Measurements from ENCODE around the gene MXI1. TPM values are rescaled to one million over a fixed set of nuclear protein-coding genes. Genes with fewer than 3 reads are reported as not detected.

The MXI1 gene
- total and polyA plus RNA-seq, 2 experiments from 2014 or later, result 5.1 to 8.5 TPM

DNA sequence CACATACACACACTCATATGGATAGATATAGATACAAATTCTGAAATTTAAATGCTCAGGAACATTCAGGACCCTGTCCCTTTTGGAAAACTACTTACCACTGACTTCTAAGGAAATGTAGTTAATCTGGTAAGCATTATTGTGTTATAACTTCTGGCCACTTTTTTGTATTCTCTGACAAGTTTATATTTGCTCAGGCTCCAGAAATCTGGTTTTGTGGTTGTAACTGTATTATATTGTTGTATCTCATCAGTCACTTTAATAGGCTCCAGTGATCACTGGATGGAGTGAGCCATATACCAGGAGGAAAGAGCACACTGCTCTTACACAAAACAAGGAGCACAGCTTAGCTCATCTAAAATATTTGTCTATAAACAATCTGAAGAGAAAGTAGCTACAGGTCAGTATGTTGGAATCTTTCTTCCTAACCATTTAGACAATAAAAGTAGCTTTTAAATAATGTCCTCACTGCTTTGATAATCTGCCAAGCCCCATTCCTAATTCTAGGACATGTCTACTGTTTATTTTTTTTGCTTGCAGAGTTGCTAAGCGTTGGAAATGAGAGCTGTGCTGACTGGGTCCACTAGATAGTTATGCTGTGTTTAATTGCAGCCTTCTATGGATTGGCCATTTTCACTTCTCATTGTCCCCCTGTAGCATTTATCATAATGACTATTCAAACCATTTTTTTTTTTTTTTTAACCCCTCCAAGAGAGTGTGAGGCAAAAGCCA is 53.5 kb downstream of the MXI1 start (continued):
- TF ChIP-seq, protein P1, sequence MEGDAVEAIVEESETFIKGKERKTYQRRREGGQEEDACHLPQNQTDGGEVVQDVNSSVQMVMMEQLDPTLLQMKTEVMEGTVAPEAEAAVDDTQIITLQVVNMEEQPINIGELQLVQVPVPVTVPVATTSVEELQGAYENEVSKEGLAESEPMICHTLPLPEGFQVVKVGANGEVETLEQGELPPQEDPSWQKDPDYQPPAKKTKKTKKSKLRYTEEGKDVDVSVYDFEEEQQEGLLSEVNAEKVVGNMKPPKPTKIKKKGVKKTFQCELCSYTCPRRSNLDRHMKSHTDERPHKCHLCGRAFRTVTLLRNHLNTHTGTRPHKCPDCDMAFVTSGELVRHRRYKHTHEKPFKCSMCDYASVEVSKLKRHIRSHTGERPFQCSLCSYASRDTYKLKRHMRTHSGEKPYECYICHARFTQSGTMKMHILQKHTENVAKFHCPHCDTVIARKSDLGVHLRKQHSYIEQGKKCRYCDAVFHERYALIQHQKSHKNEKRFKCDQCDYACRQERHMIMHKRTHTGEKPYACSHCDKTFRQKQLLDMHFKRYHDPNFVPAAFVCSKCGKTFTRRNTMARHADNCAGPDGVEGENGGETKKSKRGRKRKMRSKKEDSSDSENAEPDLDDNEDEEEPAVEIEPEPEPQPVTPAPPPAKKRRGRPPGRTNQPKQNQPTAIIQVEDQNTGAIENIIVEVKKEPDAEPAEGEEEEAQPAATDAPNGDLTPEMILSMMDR (conservative IDR thresholded peaks at IDR 0.05; ENCODE audit: low read depth in 2 of 2), result no peak
- TF ChIP-seq STAT1 (IDR thresholded peaks at IDR 0.05; ENCODE audit: unreplicated experiment) (no peak), NANOG (IDR thresholded peaks at IDR 0.05; ENCODE audit: borderline replicate concordance) (no peak), CREB1 (CRISPR knock-in tag; IDR thresholded peaks at IDR 0.05; ENCODE audit: low read depth) (no peak), ZNF114 (CRISPR knock-in tag; IDR thresholded peaks at IDR 0.05) (no peak)
- TF ChIP-seq, protein P2, sequence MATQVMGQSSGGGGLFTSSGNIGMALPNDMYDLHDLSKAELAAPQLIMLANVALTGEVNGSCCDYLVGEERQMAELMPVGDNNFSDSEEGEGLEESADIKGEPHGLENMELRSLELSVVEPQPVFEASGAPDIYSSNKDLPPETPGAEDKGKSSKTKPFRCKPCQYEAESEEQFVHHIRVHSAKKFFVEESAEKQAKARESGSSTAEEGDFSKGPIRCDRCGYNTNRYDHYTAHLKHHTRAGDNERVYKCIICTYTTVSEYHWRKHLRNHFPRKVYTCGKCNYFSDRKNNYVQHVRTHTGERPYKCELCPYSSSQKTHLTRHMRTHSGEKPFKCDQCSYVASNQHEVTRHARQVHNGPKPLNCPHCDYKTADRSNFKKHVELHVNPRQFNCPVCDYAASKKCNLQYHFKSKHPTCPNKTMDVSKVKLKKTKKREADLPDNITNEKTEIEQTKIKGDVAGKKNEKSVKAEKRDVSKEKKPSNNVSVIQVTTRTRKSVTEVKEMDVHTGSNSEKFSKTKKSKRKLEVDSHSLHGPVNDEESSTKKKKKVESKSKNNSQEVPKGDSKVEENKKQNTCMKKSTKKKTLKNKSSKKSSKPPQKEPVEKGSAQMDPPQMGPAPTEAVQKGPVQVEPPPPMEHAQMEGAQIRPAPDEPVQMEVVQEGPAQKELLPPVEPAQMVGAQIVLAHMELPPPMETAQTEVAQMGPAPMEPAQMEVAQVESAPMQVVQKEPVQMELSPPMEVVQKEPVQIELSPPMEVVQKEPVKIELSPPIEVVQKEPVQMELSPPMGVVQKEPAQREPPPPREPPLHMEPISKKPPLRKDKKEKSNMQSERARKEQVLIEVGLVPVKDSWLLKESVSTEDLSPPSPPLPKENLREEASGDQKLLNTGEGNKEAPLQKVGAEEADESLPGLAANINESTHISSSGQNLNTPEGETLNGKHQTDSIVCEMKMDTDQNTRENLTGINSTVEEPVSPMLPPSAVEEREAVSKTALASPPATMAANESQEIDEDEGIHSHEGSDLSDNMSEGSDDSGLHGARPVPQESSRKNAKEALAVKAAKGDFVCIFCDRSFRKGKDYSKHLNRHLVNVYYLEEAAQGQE (IDR thresholded peaks at IDR 0.05; ENCODE audit: unreplicated experiment), result no peak
- TF ChIP-seq, protein P3, sequence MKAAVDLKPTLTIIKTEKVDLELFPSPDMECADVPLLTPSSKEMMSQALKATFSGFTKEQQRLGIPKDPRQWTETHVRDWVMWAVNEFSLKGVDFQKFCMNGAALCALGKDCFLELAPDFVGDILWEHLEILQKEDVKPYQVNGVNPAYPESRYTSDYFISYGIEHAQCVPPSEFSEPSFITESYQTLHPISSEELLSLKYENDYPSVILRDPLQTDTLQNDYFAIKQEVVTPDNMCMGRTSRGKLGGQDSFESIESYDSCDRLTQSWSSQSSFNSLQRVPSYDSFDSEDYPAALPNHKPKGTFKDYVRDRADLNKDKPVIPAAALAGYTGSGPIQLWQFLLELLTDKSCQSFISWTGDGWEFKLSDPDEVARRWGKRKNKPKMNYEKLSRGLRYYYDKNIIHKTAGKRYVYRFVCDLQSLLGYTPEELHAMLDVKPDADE (IDR thresholded peaks at IDR 0.05), result no peak

DNA sequence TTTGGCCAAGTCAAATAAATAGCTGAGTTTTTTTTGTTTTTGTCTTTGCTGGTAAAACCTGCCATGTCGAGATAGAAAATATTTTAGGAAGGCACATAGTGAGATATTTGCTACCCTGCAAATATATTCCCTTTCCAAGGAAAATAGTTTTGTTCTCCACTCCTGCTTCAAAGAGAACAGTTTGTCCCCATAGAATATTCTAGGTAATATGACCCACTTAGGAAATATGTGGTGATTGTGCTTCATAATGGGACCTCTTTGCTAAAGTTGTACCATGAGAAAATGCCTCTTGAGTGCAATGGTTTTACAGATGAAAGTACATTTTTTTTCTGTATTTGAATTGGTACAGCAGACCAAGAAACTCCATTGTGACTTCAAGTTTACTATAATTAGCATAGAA is 55.8 kb downstream of the MXI1 start:
- no peak overlapping the region for H3K4me3 ChIP-seq
- no peak overlapping the region for H3K27ac ChIP-seq (ENCODE audit: low read depth)
- no peaks in the 10 kb centered on the region for H3K9me3 Mint-ChIP-seq
- H3K27ac Mint-ChIP-seq, result no peak overlapping the region
- no peak overlapping the region for H3K4me2 ChIP-seq
- DNase-seq (ENCODE audit: low spot score) (no peak), ATAC-seq (no peak)
- no peaks in the 10 kb centered on the region for H3K27me3 ChIP-seq (ENCODE audit: insufficient read depth)
- H4K20me1 ChIP-seq (replicated peaks; ENCODE audit: insufficient read depth), result 0 out of 2 replicates have a peak, but pooled peaks cover 3% of the 10 kb centered on the region
- H3K4me3 Mint-ChIP-seq, result no peak overlapping the region
- H2AFZ ChIP-seq, result no peak overlapping the region
- no peaks in the 10 kb centered on the region for H3K79me2 ChIP-seq (replicated peaks; ENCODE audit: insufficient read depth)
- H3K27me3 Mint-ChIP-seq (ENCODE audit: insufficient read depth, low read depth, poor library complexity), result no peaks in the 10 kb centered on the region
- H3K36me3 Mint-ChIP-seq (ENCODE audit: low read depth), result no peaks in the 10 kb centered on the region
- no peaks in the 10 kb centered on the region for H3K9me2 ChIP-seq (ENCODE audit: insufficient read depth)
- no peaks in the 10 kb centered on the region for H3K4me1 Mint-ChIP-seq
- no peaks in the 10 kb centered on the region for H3F3A ChIP-seq (replicated peaks; ENCODE audit: low read depth)
- no peaks in the 10 kb centered on the region for H3K4me1 ChIP-seq (ENCODE audit: insufficient read depth)
- no peaks in the 10 kb centered on the region for H3K36me3 ChIP-seq (ENCODE audit: insufficient read depth)
- TF ChIP-seq, protein P1 (conservative IDR thresholded peaks at IDR 0.05; ENCODE audit: low read depth in 2 of 2), result no peak
- TF ChIP-seq STAT1 (IDR thresholded peaks at IDR 0.05; ENCODE audit: unreplicated experiment) (no peak), ZNF331 (CRISPR knock-in tag; IDR thresholded peaks at IDR 0.05; ENCODE audit: low read depth) (no peak), ZNF114 (CRISPR knock-in tag; IDR thresholded peaks at IDR 0.05) (no peak), EZH2phosphoT487 (IDR thresholded peaks at IDR 0.05; ENCODE audit: unreplicated experiment) (no peak)
- TF ChIP-seq, protein P2 (IDR thresholded peaks at IDR 0.05; ENCODE audit: unreplicated experiment), result no peak
- TF ChIP-seq, protein P3 (IDR thresholded peaks at IDR 0.05), result no peak

Measured in GM23338 (cell line).